ENCODE measurements around the gene LRIG2.
"Not testable (repeated sequence)": the region's sequence is repeated elsewhere in the genome, so short reads cannot be mapped to it uniquely, and the experiment has no call there.

LRIG2 gene

GRCh38 chr1:113073479-113073950 is 517 bp downstream of the LRIG2 start:
- no peaks in the 10 kb centered on the region for H3K27me3 ChIP-seq (ENCODE audit: low read length)
- H4K20me1 ChIP-seq (ENCODE audit: low read depth, low read length): no peaks in the 10 kb centered on the region
- no peaks in the 10 kb centered on the region for H3K36me3 ChIP-seq (ENCODE audit: low read length)
- H3K9me3 ChIP-seq (ENCODE audit: insufficient read depth, low read length): no peaks in the 10 kb centered on the region
- H3F3A ChIP-seq (ENCODE audit: insufficient read depth): no peaks in the 10 kb centered on the region
- H3K9me2 ChIP-seq (replicated peaks; ENCODE audit: insufficient read depth, low read length): no peaks in the 10 kb centered on the region
- peak overlapping the region; percentile 60 for H3K27ac ChIP-seq (ENCODE audit: low read depth, low read length)
- H2AFZ ChIP-seq (ENCODE audit: low read depth, low read length, severe bottlenecking): peak overlapping the region; percentile 83
- H3K9ac ChIP-seq (ENCODE audit: low read length): peak overlapping the region; percentile 78
- H3K4me3 ChIP-seq (ENCODE audit: insufficient read depth, low read length, poor library complexity, severe bottlenecking): peak overlapping the region; percentile 74
- peaks cover 40% of the 10 kb centered on the region for H3K79me2 ChIP-seq (ENCODE audit: insufficient read depth, low read length)
- H3K4me2 ChIP-seq (ENCODE audit: low read depth, low read length, poor library complexity, severe bottlenecking): peak overlapping the region; percentile 71
- TF ChIP-seq CTCF (IDR thresholded peaks at IDR 0.05; ENCODE audit: insufficient read depth, low read length, poor library complexity, severe bottlenecking): no peak

DNA sequence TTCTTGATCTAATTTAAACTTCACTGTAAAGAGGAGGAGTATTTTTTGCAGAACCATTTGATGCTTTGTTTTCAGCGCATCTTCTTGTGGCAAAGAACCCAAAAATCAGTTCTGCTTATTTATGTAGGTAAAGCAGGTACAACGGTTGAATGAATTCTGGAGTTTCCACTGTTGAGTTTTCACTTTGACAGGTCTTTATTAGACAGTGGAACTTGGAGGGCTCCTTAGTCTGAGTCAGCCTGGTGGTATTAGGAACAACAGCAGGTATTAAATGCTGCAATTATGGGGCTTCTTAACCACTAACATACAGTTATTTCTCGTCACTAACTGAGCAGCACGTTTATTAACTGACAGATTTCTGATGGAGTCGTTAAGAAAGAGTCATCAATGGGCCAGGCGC is 1.2 kb downstream of the LRIG2 start:
- no peaks in the 10 kb centered on the region for H4K20me1 ChIP-seq (ENCODE audit: low read depth, low read length)
- TF ChIP-seq CTCF (IDR thresholded peaks at IDR 0.05; ENCODE audit: insufficient read depth, low read length, poor library complexity, severe bottlenecking) (no peak), EZH2phosphoT487 (conservative IDR thresholded peaks at IDR 0.05; ENCODE audit: low read length) (no peak)
- peak overlapping the region; percentile 74 for H3K4me3 ChIP-seq (ENCODE audit: insufficient read depth, low read length, poor library complexity, severe bottlenecking)
- H2AFZ ChIP-seq (ENCODE audit: low read depth, low read length, severe bottlenecking): no peak overlapping the region
- no peaks in the 10 kb centered on the region for H3K27me3 ChIP-seq (ENCODE audit: low read length)
- peaks cover 44% of the 10 kb centered on the region for H3K79me2 ChIP-seq (ENCODE audit: insufficient read depth, low read length)
- H3K36me3 ChIP-seq (ENCODE audit: low read length): 0 out of 2 replicates have a peak, but pooled peaks cover 3% of the 10 kb centered on the region
- no peaks in the 10 kb centered on the region for H3K9me2 ChIP-seq (replicated peaks; ENCODE audit: insufficient read depth, low read length)
- no peaks in the 10 kb centered on the region for H3F3A ChIP-seq (ENCODE audit: insufficient read depth)
- H3K9me3 ChIP-seq (ENCODE audit: insufficient read depth, low read length): no peaks in the 10 kb centered on the region
- peak overlapping the region; percentile 78 for H3K9ac ChIP-seq (ENCODE audit: low read length)
- H3K4me2 ChIP-seq (ENCODE audit: low read depth, low read length, poor library complexity, severe bottlenecking): peak overlapping the region; percentile 71
- H3K27ac ChIP-seq (ENCODE audit: low read depth, low read length): no peak overlapping the region

DNA sequence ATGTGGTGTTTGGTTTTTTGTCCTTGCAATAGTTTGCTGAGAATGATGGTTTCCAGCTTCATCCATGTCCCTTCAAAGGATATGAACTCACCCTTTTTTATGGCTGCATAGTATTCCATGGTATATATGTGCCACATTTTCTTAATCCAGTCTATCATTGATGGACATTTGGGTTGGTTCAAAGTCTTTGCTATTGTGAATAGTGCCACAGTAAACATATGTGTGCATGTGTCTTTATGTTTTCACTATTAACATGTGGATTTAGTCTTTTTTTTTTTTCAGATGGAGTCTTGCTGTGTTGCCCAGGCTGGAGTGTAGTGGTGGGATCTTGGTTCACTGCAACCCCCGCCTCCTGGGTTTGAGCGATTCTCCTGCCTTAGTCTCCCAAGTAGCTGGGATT is 5.0 kb downstream of the LRIG2 start:
- not testable (repeated sequence) for H3F3A ChIP-seq (ENCODE audit: insufficient read depth); H3K27ac ChIP-seq (ENCODE audit: low read depth, low read length); H3K9me2 ChIP-seq (replicated peaks; ENCODE audit: insufficient read depth, low read length); H3K4me2 ChIP-seq (ENCODE audit: low read depth, low read length, poor library complexity, severe bottlenecking); H3K4me3 ChIP-seq (ENCODE audit: insufficient read depth, low read length, poor library complexity, severe bottlenecking); H4K20me1 ChIP-seq (ENCODE audit: low read depth, low read length); H3K36me3 ChIP-seq (ENCODE audit: low read length); H2AFZ ChIP-seq (ENCODE audit: low read depth, low read length, severe bottlenecking); H3K9ac ChIP-seq (ENCODE audit: low read length); H3K27me3 ChIP-seq (ENCODE audit: low read length); H3K9me3 ChIP-seq (ENCODE audit: insufficient read depth, low read length)
- peaks cover 56% of the 10 kb centered on the region for H3K79me2 ChIP-seq (ENCODE audit: insufficient read depth, low read length)

DNA sequence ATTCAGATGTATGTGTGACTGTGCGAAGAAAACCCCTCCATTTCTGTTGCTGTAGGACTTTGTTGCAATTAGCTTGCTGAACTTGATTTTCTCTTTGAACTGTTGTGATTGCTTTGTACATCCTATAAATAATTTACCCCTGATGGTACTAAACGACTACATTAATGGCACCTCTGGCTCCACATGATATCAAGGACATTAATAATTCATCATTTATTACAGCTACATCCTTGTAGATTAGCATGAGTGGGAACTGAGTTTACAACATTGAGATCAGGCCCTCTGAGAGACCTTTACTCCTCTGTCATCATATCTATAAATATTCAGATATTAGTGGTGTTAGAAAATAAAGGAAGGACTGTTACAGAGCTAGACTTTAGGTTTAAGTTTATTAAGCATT is 13.5 kb downstream of the LRIG2 start:
- 0 out of 2 replicates have a peak, but pooled peaks cover 5% of the 10 kb centered on the region for H3K36me3 ChIP-seq (ENCODE audit: low read length)
- peaks cover 64% of the 10 kb centered on the region for H3K79me2 ChIP-seq (ENCODE audit: insufficient read depth, low read length)
- no peak overlapping the region for H2AFZ ChIP-seq (ENCODE audit: low read depth, low read length, severe bottlenecking)
- H3K9me3 ChIP-seq (ENCODE audit: insufficient read depth, low read length): no peaks in the 10 kb centered on the region
- no peaks in the 10 kb centered on the region for H3K27me3 ChIP-seq (ENCODE audit: low read length)
- H3K27ac ChIP-seq (ENCODE audit: low read depth, low read length): no peak overlapping the region
- peaks cover 6% of the 10 kb centered on the region; the same call in 1 of the 2 replicates for H4K20me1 ChIP-seq (ENCODE audit: low read depth, low read length)
- TF ChIP-seq CTCF (IDR thresholded peaks at IDR 0.05; ENCODE audit: insufficient read depth, low read length, poor library complexity, severe bottlenecking) (no peak), EZH2phosphoT487 (conservative IDR thresholded peaks at IDR 0.05; ENCODE audit: low read length) (no peak)
- no peaks in the 10 kb centered on the region for H3F3A ChIP-seq (ENCODE audit: insufficient read depth)
- no peaks in the 10 kb centered on the region for H3K9me2 ChIP-seq (replicated peaks; ENCODE audit: insufficient read depth, low read length)
- H3K4me3 ChIP-seq (ENCODE audit: insufficient read depth, low read length, poor library complexity, severe bottlenecking): no peak overlapping the region
- H3K4me2 ChIP-seq (ENCODE audit: low read depth, low read length, poor library complexity, severe bottlenecking): no peak overlapping the region
- no peak overlapping the region for H3K9ac ChIP-seq (ENCODE audit: low read length)
